GM21529 (cell line): ENCODE data around the gene FTO.
"Not testable (repeated sequence)": the region's sequence is repeated elsewhere in the genome, so short reads cannot be mapped to it uniquely, and the experiment has no call there.

Experiments used
- ATAC-seq: cut with Tn5 transposase; IDR thresholded peaks from one replicate; pipeline ENCODE4 v1.9.1; 2021; ENCODE audit not compliant: unreplicated experiment

FTO gene

DNA sequence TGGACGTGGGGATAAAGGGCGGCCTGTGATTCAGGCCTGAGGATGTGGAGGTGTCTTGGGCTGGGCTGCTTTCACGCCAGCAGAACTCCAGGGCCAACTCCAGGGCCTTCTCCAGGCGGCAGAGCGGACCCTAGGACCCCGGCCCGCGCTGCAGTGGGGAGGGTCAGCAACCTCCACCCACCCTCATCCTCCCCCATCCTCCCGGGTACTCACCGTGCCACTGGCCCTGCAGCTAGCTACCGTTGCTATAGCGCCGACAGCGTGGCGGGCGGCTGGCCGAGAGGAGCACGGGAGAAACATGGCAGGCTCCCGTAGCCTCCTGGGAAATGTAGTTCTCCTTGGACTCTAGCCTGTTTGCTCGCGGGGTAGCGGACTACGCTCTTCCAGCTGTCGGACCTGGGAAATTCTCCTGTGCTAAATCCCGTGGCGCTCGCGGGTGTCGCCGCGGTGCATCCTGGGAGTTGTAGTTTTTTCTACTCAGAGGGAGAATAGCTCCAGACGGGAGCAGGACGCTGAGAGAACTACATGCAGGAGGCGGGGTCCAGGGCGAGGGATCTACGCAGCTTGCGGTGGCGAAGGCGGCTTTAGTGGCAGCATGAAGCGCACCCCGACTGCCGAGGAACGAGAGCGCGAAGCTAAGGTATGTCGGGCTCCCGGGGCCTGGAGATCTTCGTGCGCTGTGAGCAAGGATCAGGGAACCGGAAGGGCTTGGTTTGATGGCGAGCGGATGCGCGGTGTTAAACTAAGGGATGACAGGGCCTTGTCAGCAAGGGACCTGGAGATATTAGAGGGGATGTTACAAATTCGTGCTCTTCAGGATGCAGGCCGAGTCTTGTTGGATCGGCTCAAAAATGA, at the start of gene FTO, which contains the start of gene RPGRIP1L:
Gene FTO, plus strand, starts transcription at position 567 of the 855 bp plus-strand sequence.
Gene RPGRIP1L, minus strand, starts transcription at position 270 of the 855 bp plus-strand sequence. CDS start 3,136 bp downstream, outside the sequence.
- peak; percentile 97 for ATAC-seq

DNA sequence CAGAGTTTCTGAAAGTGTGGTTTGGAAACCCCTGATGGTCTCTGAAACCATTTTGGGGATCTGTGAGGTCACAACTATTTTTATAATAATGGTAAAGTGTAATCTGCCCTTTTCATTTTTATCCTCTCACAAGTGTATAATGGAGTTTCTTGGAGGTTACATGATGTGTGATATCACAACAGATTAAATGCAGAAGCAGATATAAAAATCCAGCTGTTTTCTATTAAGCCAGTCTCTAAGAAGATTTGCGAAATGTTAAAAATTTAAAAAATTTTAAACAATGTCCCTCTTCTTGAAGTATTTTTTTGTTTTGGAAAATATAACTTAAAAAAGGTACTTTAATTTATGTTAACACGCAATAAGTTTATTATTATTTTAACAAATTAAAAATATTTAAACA, 49.0 kb upstream of the FTO start:
- no peak for ATAC-seq

DNA sequence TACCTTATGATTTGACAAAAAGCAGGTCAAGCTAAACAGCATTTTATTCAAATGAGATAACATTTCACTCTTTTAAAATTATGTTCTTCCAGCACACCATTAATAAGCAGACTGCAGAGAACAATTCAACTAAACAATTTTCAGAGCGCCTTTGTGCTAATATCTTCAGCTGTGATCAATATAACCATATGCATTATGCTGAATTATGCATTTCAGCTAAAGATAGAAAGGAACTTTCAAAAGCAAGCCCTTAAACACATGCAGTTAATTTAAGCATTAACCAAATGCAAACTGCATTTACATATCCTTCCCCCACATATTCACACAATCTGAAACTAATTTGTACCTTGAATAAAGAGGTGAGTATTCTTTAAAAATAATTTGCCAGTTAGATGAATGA, 41.9 kb upstream of the FTO start:
- no peak for ATAC-seq

- ATAC-seq: peak; percentile 78
These were observed 39.1 kb upstream of the FTO start for GRCh38 chr16:53664724-53665345.

- ATAC-seq: no peak
These were observed 37.1 kb upstream of the FTO start for GRCh38 chr16:53666786-53667415.

DNA sequence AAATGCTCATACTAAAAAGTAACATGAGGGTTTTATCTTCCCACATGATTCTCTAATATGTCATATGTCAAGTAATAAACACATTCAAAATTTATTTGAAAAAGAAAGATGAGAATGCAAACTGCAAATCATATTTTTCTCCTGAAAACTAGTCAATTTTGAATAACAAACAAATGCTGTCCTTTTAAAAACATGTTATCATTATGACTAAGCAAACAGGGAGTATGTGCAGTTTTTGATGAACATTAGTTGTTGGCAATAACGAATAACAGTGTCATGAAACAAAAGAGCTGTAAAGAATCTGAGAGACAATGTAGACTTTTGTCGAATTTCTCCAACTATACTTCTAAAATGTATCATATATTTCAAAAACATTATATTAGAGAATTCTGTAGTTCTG, 35.1 kb upstream of the FTO start:
- ATAC-seq: no peak

DNA sequence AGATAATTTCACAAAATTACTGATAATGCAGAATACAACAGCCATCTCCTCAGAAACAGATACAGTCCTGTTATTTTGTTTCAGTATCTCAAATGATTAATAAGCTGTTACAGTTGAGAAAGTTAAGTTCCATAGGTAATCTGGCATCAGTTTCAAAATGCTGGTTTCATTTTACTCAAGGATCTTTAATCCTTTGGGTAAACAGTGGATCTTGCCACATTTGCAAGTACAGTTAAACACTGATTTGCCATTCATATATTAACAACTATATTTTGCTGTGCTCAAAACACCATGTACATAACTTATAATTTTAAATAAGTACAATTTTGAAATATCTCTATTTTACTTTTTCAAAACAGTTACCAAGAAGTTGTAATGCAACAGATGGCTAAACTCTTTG, 31.5 kb upstream of the FTO start:
- no peak for ATAC-seq

DNA sequence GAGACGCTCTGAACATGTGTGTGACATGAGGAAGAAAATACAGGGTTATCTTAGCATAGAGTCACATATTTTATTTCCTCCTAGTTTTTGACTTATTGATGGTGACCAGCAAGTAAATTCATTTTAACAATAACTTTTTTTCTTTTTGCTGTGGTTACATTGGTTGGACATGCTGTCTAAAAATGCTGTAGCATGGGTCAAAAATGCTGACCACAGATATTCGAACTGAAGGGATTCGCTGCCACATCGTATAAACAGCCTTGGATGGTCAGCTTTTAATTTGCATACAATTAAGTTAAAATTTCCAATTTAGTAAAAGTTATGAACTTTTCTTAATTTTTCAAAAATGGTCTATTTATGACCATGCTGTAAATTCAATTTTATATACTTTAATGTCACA, 30.8 kb upstream of the FTO start:
- no peak for ATAC-seq

- no peak for ATAC-seq
These were observed 25.8 kb upstream of the FTO start for GRCh38 chr16:53678155-53678554.

GRCh38 chr16:53678756-53679343, 25.1 kb upstream of the FTO start:
- ATAC-seq: no peak

DNA sequence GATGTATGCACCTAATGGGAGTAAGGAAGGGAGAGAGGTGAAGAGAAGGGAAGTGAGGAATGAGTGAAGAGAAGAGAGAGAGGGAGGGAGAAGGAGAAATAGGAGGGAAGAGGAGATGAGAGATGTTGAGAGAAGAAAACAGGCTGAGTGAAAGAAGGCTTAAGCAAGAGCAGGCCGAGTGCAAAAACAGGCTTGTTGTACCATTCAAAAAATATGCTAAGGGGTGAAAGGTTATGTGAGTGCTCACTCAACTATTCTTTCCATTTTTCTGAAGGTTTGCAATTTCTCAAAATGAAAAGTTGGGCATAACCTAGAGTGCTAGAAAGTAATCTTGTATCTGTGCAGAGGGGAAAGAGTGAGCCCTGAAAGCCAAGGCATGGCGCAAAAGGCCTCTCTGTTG, 23.2 kb upstream of the FTO start:
- ATAC-seq: no peak

GRCh38 chr16:53681354-53681753, 22.6 kb upstream of the FTO start:
- ATAC-seq: no peak

GRCh38 chr16:53685334-53685733, 18.6 kb upstream of the FTO start:
- not testable (repeated sequence) for ATAC-seq

- no peak for ATAC-seq
These were observed 17.2 kb upstream of the FTO start for GRCh38 chr16:53686710-53687109.

- no peak for ATAC-seq
These were observed 14.3 kb upstream of the FTO start for GRCh38 chr16:53689636-53690035.

- no peak for ATAC-seq
These were observed 13.2 kb upstream of the FTO start for GRCh38 chr16:53690771-53691170.

DNA sequence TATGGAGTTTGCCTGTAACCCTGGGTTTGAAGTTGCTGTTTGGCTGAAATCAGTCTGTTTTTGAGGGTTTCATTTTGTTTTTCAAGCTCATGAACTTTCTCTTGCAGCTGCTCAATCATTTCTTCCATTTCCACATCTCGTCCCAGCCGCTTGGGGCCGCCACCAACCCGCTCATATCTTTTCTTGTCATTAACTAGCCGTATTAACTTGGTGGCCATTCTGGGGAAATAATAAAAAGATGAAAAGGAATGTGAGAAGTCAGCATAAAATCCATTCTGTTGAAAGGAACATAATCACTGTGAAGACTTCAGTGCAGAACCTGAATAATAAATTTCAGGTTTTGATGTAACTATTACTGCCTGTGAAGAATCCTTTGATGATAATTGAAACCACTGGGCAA, 11.8 kb upstream of the FTO start:
- ATAC-seq: no peak

DNA sequence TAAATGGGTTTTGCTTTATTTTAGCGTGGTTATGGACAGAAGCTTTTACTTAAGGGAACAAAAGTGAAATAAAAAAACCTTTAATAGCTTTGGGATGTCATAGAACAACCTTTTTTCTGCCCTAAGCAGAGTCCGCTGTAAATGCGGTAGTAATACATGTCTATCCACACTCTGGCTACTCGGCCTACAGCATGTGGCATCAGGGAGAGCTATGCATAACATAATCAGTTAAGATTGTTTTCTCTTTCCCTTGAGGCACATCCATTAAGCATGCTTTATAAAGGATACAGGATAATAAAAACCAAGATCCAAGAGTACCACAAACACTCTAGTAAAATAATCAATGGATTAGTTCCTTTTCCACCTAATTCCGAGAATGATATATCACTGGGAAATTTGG, 10.6 kb upstream of the FTO start:
- no peak for ATAC-seq

- no peak for ATAC-seq
These were observed 8.9 kb upstream of the FTO start for GRCh38 chr16:53695070-53695469.

GRCh38 chr16:53698271-53698670, 5.7 kb upstream of the FTO start:
- ATAC-seq: not testable (repeated sequence)

GRCh38 chr16:53704445-53704813, 473 bp downstream of the FTO start:
- no peak for ATAC-seq

DNA sequence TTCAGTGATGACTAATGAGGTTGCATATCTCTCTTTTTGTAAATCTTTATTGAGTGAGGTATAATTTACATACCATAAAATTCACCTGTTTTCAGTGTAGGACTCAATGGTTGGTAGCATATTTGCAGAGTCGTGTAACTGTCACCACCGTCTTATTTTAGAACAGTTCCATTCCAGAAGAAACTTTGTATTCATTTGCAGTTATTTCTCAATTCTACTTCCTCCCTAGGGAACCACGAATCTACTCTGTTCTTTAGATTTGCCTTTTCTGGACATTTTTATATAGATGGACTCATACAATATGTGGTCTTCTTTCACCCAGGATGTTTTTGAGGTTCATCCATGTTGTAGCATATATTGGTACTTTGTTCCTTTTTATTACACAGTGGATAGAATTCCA, 3.7 kb downstream of the FTO start:
- ATAC-seq: no peak
